Ectodermal cell (in vitro differentiated cells): ENCODE results near the gene COL6A1.
"Not testable (repeated sequence)": the region's sequence is repeated elsewhere in the genome, so short reads cannot be mapped to it uniquely, and the experiment has no call there.

Experiments used
- H3K27ac ChIP-seq: 2 replicates; pipeline ENCODE4 v1.7.0; 2013; ENCODE audit warnings: mild to moderate bottlenecking, low read depth, low read length; ENCODE audit not compliant: insufficient read depth, poor library complexity, severe bottlenecking
- H3K27me3 ChIP-seq: 2 replicates; pipeline ENCODE4 v1.7.0; 2013; ENCODE audit warnings: mild to moderate bottlenecking, low read length; ENCODE audit not compliant: insufficient read depth, control insufficient read depth, poor library complexity, severe bottlenecking
- H3K36me3 ChIP-seq: one replicate; pipeline ENCODE4 v1.7.0; 2013; ENCODE audit warnings: low read length; ENCODE audit not compliant: control insufficient read depth, insufficient read depth
- H3K4me1 ChIP-seq: one replicate; pipeline ENCODE4 v1.7.0; 2013; ENCODE audit warnings: low read length; ENCODE audit not compliant: control insufficient read depth, insufficient read depth
- H3K4me3 ChIP-seq: 2 replicates; pipeline ENCODE4 v1.7.0; 2013; ENCODE audit warnings: low read depth, low read length, control low read depth; ENCODE audit not compliant: insufficient read depth
- H3K9me3 ChIP-seq: 2 replicates; pipeline ENCODE4 v1.7.0; 2013; ENCODE audit warnings: mild to moderate bottlenecking, low read length, moderate library complexity; ENCODE audit not compliant: control insufficient read depth
- whole genome bisulfite sequencing, 2 experiments: methylation state at CpG; one replicate each; pipeline ENCODE4 v1.1.7; 2013; ENCODE audit warnings: missing lambda C conversion rate in 2 of 2; 5-methylcytosine and 5-hydroxymethylcytosine counted together

Gene COL6A1

DNA sequence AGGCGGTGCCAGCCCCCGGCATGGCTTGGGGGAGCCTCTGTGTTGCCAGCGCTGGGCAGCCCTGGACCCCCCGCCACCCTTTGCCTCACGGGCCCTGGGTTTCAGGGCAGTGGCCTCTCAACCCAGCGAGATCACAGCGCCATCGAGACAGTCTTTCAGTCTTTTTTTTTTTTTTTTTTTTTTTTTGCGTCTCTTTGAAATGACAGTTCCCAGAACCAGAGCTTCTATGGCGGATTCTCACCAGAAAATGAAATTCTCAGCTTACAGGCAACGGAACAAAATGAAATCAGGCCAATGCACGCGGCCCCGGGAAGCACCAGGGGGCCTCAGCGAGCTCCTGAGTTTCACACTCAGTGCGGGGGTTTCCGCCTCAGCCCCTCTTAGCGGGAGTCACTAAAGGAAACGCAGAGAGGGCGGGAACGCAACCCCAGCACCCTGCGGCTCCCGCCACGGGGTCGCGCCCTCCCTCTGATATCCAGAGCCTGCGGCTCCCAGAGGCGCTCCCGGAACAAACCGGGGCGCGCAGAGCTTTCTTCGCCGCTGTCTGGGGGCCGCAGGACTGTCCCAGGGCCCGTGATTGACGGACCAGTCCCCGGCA lies 8.0 kb upstream of the COL6A1 start:
- Histone ChIP-seq H3K4me1 (peaks cover 24% of the 10 kb centered on the region), H3K9me3 (no peaks in the 10 kb centered on the region), H3K27ac (no peak overlapping the region), H3K4me3 (peak overlapping the region; percentile 43), H3K36me3 (no peaks in the 10 kb centered on the region), H3K27me3 (peaks cover 55% of the 10 kb centered on the region)
- WGBS, 2 experiments: 2% methylated on average over 37 to 38 of the region's 38 CpGs

DNA sequence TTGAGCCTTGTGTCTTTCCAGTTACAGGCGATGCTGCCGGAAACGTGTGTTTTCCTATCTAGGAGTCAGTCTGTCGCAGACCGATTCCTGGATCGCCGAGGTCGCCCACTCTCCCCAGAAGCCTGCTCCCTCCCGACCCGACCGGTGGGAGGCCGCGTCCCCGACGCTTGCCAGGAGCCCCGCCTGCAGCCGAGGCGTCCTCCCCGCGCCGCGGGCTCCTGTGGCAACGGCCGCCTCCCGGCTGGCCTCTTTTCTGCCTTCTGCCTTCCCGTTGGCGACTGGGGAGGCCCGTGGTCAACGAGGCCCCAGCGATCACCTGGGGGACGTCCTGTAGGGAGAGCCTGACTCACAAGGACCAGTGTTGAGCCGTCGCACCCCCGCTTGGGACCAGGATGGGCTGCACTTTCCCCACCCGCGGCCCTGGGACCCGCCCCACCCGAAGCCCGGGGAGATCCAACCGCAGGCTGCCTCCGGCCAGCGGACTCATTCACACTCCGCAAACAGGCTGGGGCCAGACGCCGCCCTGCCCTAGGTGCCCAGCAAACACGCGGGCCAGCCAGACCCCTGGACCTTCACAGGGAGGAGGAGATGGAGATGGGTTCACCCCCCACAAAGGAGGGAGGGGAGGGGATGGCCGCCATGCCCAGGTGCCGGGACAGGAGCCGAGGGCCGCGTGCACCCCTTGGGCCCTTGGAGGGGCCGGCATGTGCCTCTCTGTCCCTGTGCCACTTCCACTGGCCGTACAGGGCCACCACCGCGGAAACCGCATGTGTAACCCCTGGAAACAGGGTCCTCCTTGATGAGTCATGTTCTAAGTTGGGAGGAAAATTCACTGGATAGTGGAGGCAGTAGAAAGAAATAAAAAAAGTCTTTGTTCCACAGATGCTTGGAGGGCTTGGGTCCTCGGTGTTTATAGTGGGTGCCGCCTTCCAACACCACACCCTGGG lies 7.2 kb upstream of the COL6A1 start:
- Histone ChIP-seq H3K9me3 (no peaks in the 10 kb centered on the region), H3K4me1 (peaks cover 24% of the 10 kb centered on the region), H3K4me3 (peak overlapping the region; percentile 43), H3K27ac (no peak overlapping the region), H3K36me3 (no peaks in the 10 kb centered on the region), H3K27me3 (peaks cover 60% of the 10 kb centered on the region)
- WGBS, 2 experiments: 1 to 2% methylated on average over 59 of the region's 59 CpGs

DNA sequence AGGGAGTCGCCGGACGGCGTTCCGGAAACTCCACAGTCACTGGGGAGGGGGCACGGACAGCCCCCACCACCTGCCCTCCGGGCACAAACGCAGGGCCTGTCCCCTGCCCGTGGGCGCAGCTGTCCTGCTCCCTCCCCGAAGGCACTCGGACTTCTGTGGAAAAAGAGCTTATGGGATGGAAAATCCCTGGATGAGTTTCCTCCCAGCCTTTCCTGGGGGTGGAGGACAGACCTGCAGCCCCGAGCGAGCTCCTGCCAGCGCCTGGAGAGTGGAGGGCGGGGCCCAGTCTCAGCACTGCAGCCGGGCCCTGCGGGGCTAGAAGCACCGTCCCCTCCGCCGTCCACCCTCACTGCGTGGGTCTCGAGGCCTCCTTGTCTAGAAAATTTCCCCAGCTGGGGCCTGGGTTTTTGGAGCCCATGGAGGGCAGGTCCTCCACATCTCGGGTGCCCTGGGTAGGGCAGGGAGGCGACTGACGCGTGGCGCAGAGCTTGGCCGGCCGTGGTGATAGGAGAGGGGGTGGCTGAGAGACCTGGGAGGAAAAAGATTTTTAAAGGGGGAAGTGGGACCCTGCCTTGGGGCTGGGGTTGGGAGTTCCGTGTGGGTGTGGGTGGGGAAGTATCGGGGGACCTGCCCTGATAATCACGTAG lies 6.4 kb upstream of the COL6A1 start:
- H3K27ac ChIP-seq: no peak overlapping the region

DNA sequence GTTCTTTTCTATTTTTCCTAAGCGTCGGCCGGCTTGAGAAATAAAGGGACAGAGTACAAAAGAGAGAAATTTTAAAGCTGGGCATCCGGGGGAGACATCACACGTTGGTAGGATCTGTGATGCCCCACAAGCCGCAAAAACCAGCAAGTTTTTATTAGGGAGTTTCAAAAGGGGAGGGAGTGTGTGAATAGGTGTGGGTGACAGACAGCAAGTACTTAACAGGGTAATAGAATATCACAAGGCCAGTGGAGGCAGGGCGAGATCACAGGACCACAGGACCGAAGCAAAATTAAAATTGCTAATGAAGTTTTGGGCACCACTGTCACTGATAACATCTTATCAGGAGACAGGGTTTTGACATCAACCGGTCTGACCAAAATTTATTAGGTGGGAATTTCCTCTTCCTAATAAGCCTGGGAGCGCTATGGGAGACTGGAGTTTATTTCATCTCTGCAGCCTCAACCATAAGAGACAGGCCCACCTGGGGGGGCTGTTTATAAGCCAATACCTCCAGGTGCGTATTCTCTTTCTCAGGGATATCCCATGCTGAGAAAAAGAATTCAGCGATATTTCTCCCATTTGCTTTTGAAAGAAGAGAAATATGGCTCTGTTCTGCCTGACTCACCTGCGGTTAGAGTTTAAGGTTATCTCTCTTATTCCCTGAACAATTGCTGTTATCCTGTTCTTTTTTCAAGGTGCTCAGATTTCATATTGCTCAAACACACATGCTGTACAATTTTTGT lies 5.7 kb upstream of the COL6A1 start:
- H3K27ac ChIP-seq, H3K4me3 ChIP-seq, H3K9me3 ChIP-seq, H3K36me3 ChIP-seq: not testable (repeated sequence)
- H3K27me3 ChIP-seq: peaks cover 73% of the 10 kb centered on the region
- H3K4me1 ChIP-seq: peaks cover 24% of the 10 kb centered on the region
- WGBS, 2 experiments: 6 to 9% methylated on average over 13 of the region's 13 CpGs

More for the DNA sequence above, 6.4 kb upstream of the COL6A1 start:
- 1 to 2% methylated on average over 33 of the region's 33 CpGs for WGBS, 2 experiments
- Histone ChIP-seq H3K36me3 (no peaks in the 10 kb centered on the region), H3K27me3 (peaks cover 66% of the 10 kb centered on the region), H3K4me3 (peak overlapping the region; percentile 43), H3K9me3 (no peaks in the 10 kb centered on the region), H3K4me1 (peaks cover 24% of the 10 kb centered on the region)

DNA sequence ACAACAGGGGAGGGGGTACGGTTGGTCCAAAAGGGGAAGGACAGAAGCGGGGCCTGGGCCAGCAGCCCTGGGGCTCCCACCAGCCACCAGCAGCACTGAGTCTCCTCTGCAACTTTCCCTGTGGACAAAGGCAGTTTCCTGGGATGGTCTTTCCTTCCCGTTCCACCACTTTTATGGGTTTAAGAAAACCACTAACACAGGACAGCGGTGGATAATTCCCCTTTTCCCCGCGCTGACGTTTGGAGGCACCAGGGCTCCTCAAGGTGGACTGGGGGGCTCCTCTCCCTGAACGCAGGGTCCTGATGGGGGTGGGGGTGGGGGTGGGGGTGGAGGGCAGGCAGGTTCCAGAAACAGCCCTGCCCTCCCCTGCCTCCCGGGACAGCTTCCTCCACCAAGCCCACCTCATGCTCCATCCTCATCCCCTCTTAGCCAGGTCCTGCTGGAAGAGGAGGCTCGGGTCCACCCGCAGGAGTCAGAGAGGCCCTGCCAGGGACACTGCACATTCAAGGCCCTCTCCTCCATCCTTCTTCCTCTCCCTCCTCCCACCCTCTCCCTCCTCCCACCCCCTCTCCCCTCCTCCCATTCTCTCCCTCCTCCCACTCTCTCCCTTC lies 4.8 kb upstream of the COL6A1 start:
- WGBS, 2 experiments: 12 to 14% methylated on average over 10 of the region's 11 CpGs
- H3K9me3 ChIP-seq: no peaks in the 10 kb centered on the region
- H3K27me3 ChIP-seq: peaks cover 75% of the 10 kb centered on the region
- H3K27ac ChIP-seq: no peak overlapping the region
- peaks cover 24% of the 10 kb centered on the region for H3K4me1 ChIP-seq
- H3K36me3 ChIP-seq: no peaks in the 10 kb centered on the region
- no peak overlapping the region for H3K4me3 ChIP-seq

DNA sequence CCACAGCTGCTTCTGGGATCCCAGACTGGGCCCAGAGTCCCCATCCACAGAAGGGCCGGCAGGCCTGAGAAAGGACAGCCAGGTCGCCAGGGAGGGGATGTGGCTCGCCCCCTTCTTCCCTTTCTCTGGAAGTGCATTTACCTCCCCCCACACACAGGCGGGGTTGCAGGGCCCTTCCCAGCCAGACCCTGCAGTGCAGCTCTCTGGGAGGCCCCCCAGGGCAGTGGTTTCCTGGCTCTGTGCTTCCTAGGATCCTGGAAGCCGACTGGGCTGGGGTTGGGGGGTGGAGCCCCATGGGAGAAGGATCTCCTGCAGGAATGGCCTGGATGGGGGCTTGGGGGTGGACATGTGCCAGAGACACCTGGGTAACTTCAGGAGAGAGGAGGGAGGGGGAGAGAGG lies 4.2 kb upstream of the COL6A1 start:
- Histone ChIP-seq H3K27me3 (peaks cover 76% of the 10 kb centered on the region), H3K9me3 (no peaks in the 10 kb centered on the region), H3K36me3 (no peaks in the 10 kb centered on the region), H3K4me3 (no peak overlapping the region), H3K27ac (no peak overlapping the region), H3K4me1 (peaks cover 27% of the 10 kb centered on the region)
- 31 to 32% methylated on average over 5 of the region's 5 CpGs for WGBS, 2 experiments

DNA sequence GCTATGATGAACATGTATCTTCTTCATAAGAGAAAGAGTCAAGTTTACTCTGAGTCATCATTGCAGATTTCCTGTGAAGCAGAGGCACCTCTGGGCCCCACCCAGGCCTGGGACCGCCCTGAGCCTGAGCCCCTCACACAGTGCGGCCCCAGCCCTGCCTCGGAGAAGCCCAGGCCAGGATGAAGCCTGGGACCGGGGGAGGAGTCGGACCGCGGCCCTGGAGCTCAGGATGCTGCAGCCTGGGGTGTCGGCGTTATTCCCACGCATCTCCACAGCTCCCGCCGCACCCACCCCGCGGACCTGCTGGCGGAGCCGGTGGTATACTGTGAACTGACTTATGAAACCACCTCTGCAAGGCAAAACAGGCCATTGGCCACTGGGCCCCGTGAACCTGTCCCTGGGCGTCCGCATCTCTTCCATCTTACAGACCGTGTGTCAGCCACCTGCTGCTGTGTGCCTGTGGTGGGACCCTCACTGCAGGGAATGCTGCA lies 2.4 kb upstream of the COL6A1 start:
- Histone ChIP-seq H3K36me3 (no peaks in the 10 kb centered on the region), H3K4me3 (no peak overlapping the region), H3K27me3 (peaks cover 70% of the 10 kb centered on the region), H3K27ac (no peak overlapping the region), H3K4me1 (peaks cover 19% of the 10 kb centered on the region), H3K9me3 (no peaks in the 10 kb centered on the region)
- WGBS, 2 experiments: 66% methylated on average over 20 of the region's 20 CpGs

DNA sequence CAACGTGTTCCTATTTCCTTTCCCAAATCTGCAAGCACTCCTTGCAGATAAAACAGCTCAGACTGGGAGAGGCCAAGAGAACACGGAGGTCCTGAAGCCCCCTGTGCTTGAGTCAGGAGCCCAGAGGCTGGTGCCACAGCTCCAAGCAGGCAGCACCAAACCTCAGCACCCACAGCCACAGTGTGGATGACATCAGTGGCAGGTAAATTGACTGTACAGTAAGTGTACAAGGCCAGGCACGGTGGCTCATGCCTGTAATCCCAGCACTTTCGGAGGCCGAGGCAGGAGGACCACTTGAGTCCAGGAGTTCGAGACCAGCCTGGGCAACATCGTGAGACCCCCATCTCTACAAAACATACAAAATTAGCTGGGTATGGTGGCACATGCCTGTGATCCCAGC lies 1.9 kb upstream of the COL6A1 start:
- Histone ChIP-seq H3K4me3 (no peak overlapping the region), H3K27ac (no peak overlapping the region), H3K36me3 (no peaks in the 10 kb centered on the region), H3K4me1 (peaks cover 14% of the 10 kb centered on the region), H3K9me3 (no peaks in the 10 kb centered on the region), H3K27me3 (peaks cover 65% of the 10 kb centered on the region)
- 83 to 84% methylated on average over 7 of the region's 7 CpGs for WGBS, 2 experiments

DNA sequence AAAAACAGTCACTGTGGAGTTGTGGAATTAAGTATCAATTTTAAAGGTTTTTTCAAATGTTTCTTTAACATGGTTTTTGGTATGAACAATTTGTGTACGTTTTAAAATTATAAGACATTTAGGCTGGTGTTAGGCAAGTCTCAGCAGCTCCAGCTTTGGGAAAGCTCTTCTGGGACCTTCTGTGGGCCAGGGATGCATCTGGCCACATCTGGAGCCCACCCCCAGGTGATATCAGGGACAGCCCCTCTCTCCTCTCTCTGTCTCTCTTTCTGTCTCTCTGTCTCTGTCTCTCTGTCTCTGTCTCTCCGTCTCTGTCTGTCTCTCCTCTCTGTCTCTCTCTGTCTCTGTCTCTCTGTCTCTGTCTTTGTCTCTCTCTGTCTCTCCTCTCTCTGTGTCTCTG lies 1.3 kb upstream of the COL6A1 start:
- H3K4me3 ChIP-seq: no peak overlapping the region
- peaks cover 59% of the 10 kb centered on the region for H3K27me3 ChIP-seq
- H3K4me1 ChIP-seq: peaks cover 8% of the 10 kb centered on the region
- 76 to 88% methylated on average over 2 of the region's 2 CpGs for WGBS, 2 experiments
- no peak overlapping the region for H3K27ac ChIP-seq
- no peaks in the 10 kb centered on the region for H3K36me3 ChIP-seq
- no peaks in the 10 kb centered on the region for H3K9me3 ChIP-seq
